Ascending aorta (tissue), 2 donors: ENCODE measurements around the gene GPC5. TPM values are rescaled to one million over a fixed set of nuclear protein-coding genes. Genes with fewer than 3 reads are reported as not detected.
"Not testable (repeated sequence)": the region's sequence is repeated elsewhere in the genome, so short reads cannot be mapped to it uniquely, and the experiment has no call there.

Source experiments
- DNase-seq, 2 donors: peaks; one replicate each; pipeline ENCODE4 v3.0.0-alpha.2; 2019; ENCODE audit warnings: low spot score in 2 of 2
- H3K27ac ChIP-seq, 2 donors: fragments of 200-600 bp; sonication (generic); one replicate each; pipeline ENCODE4 v1.5.1; 2016 to 2017; ENCODE audit warnings: mild to moderate bottlenecking in 1 of 2
- H3K27me3 ChIP-seq: fragments of 200-600 bp; sonication (generic); one replicate; pipeline ENCODE4 v1.5.1; 2017
- H3K36me3 ChIP-seq, 2 donors: fragments of 200-600 bp; sonication (generic); one replicate each; pipeline ENCODE4 v1.5.1; 2016
- H3K4me1 ChIP-seq, 2 donors: fragments of 200-600 bp; sonication (generic); one replicate each; pipeline ENCODE4 v1.5.1; 2016 to 2017; ENCODE audit warnings: mild to moderate bottlenecking in 1 of 2
- H3K4me3 ChIP-seq, 2 donors: fragments of 200-600 bp; sonication (generic); one replicate each; pipeline ENCODE4 v1.5.1; 2016 to 2017; ENCODE audit warnings: mild to moderate bottlenecking in 1 of 2
- H3K9me3 ChIP-seq, 2 donors: fragments of 200-600 bp; sonication (generic); one replicate each; pipeline ENCODE4 v1.5.1; 2016
- CTCF ChIP-seq, 3 experiments: fragments of 200-600 bp in 2 of 3; fragments of 450-650 bp in 1 of 3; sonication (generic) in 2 of 3; IDR thresholded peaks; one replicate each; pipeline ENCODE4 v1.5.1; 2016 to 2019; ENCODE audit warnings: antibody characterized with exemption in 3 of 3, mild to moderate bottlenecking in 1 of 3, moderate library complexity in 1 of 3
- intact Hi-C: fragments of 100-400 bp; cut with DNase I; formaldehyde crosslinking; loops from one replicate; pipeline ENCODE4 v1.15.1; 2023
- total RNA-seq: library from RNA; depleted of rRNA; stranded (reverse); fragments of >200 nt; gene quantifications from one replicate; pipeline ENCODE4 v1.1.0, GENCODE V29; 2016

Gene GPC5
- total RNA-seq, 1 donor from 2014 or later = not detected

- Histone ChIP-seq H3K9me3 (no peaks in the 10 kb centered on the region), H3K27ac (no peak overlapping the region), H3K27me3 (no peaks in the 10 kb centered on the region), H3K4me3 (no peak overlapping the region), H3K36me3 (no peaks in the 10 kb centered on the region), H3K4me1 (no peaks in the 10 kb centered on the region)
- intact Hi-C loops = no loop called here
- no peak for DNase-seq
- TF ChIP-seq CTCF (IDR thresholded peaks at IDR 0.05) = no peak
Observed at GRCh38 chr13:92537471-92537870, 1139.0 kb downstream of the GPC5 start.

- intact Hi-C loops = no loop called here
- no peaks in the 10 kb centered on the region for H3K27me3 ChIP-seq
- H3K36me3 ChIP-seq = no peaks in the 10 kb centered on the region
- no peaks in the 10 kb centered on the region for H3K9me3 ChIP-seq
- no peak overlapping the region for H3K27ac ChIP-seq
- DNase-seq = no peak
- no peak overlapping the region for H3K4me3 ChIP-seq
- TF ChIP-seq CTCF (IDR thresholded peaks at IDR 0.05) = no peak
- no peaks in the 10 kb centered on the region for H3K4me1 ChIP-seq
Observed at GRCh38 chr13:92538164-92538563, 1139.7 kb downstream of the GPC5 start.

GRCh38 chr13:92539148-92539547, 1140.7 kb downstream of the GPC5 start:
- H3K4me3 ChIP-seq, H3K27me3 ChIP-seq, intact Hi-C loops, H3K27ac ChIP-seq, DNase-seq, H3K36me3 ChIP-seq, H3K4me1 ChIP-seq, H3K9me3 ChIP-seq: not testable (repeated sequence)

- Histone ChIP-seq H3K27ac (no peak overlapping the region), H3K4me1 (no peaks in the 10 kb centered on the region), H3K9me3 (no peaks in the 10 kb centered on the region), H3K27me3 (no peaks in the 10 kb centered on the region), H3K36me3 (no peaks in the 10 kb centered on the region), H3K4me3 (no peak overlapping the region)
- no peak for DNase-seq
- no peak for TF ChIP-seq CTCF (IDR thresholded peaks at IDR 0.05)
- intact Hi-C loops = no loop called here
Observed at GRCh38 chr13:92547266-92547665, 1148.8 kb downstream of the GPC5 start.

GRCh38 chr13:92549276-92549675, 1150.9 kb downstream of the GPC5 start:
- no peaks in the 10 kb centered on the region for H3K9me3 ChIP-seq
- no peak overlapping the region for H3K4me3 ChIP-seq
- intact Hi-C loops = no loop called here

GRCh38 chr13:92553470-92554114, 1155.2 kb downstream of the GPC5 start:
- H3K4me3 ChIP-seq = no peak overlapping the region
- intact Hi-C loops = no loop called here
- H3K36me3 ChIP-seq = no peaks in the 10 kb centered on the region
- H3K4me1 ChIP-seq = no peaks in the 10 kb centered on the region
- no peaks in the 10 kb centered on the region for H3K27me3 ChIP-seq
- DNase-seq = no peak
- H3K9me3 ChIP-seq = no peaks in the 10 kb centered on the region
- TF ChIP-seq CTCF (IDR thresholded peaks at IDR 0.05) = no peak
- H3K27ac ChIP-seq = no peak overlapping the region

More at GRCh38 chr13:92549276-92549675, 1150.9 kb downstream of the GPC5 start:
- TF ChIP-seq CTCF (IDR thresholded peaks at IDR 0.05) = no peak
- Histone ChIP-seq H3K4me1 (no peaks in the 10 kb centered on the region), H3K36me3 (no peaks in the 10 kb centered on the region), H3K27ac (no peak overlapping the region), H3K27me3 (no peaks in the 10 kb centered on the region)
- DNase-seq = no peak
